Mesenchymal stem cell (in vitro differentiated cells and primary cell): ENCODE results near the gene SUSD4.

Experiments used
- DNase-seq: peaks from one replicate; pipeline ENCODE4 v3.0.0-alpha.2; 2013
- H2AFZ ChIP-seq: one replicate; pipeline ENCODE4 v1.6.1; 2013; ENCODE audit warnings: low read depth, mild to moderate bottlenecking, control low read depth, inconsistent platforms, low read length, moderate library complexity
- H2AK5ac ChIP-seq: 2 replicates; pipeline ENCODE4 v1.6.1; 2013; ENCODE audit warnings: low read length, moderate library complexity, mild to moderate bottlenecking, inconsistent platforms; ENCODE audit not compliant: severe bottlenecking
- H2BK120ac ChIP-seq: one replicate; pipeline ENCODE4 v1.6.1; 2013; ENCODE audit warnings: low read depth, mild to moderate bottlenecking, inconsistent platforms, low read length, moderate library complexity
- H2BK12ac ChIP-seq, 2 experiments: one replicate each; pipeline ENCODE4 v1.6.1; 2013; ENCODE audit warnings: inconsistent platforms in 2 of 2, low read length in 2 of 2, mild to moderate bottlenecking in 2 of 2, moderate library complexity in 2 of 2, control low read depth in 1 of 2
- H2BK15ac ChIP-seq: one replicate; pipeline ENCODE4 v1.6.1; 2013; ENCODE audit warnings: mild to moderate bottlenecking, low read depth, inconsistent platforms; ENCODE audit not compliant: poor library complexity, severe bottlenecking
- H2BK5ac ChIP-seq: 2 replicates; pipeline ENCODE4 v1.6.1; 2013; ENCODE audit warnings: low read depth, mild to moderate bottlenecking, low read length, control low read depth, inconsistent platforms; ENCODE audit not compliant: poor library complexity, severe bottlenecking
- H3K14ac ChIP-seq, 2 experiments: one replicate each; pipeline ENCODE4 v1.6.1; 2013; ENCODE audit warnings: inconsistent platforms in 2 of 2, low read length in 2 of 2, control low read depth in 1 of 2, mild to moderate bottlenecking in 1 of 2, moderate library complexity in 1 of 2
- H3K18ac ChIP-seq, 2 experiments: one replicate each; pipeline ENCODE4 v1.6.1; 2013; ENCODE audit warnings: inconsistent platforms in 2 of 2, low read length in 2 of 2, control low read depth in 1 of 2, low read depth in 1 of 2, mild to moderate bottlenecking in 1 of 2
- H3K23ac ChIP-seq, 2 experiments: one replicate each; pipeline ENCODE4 v1.6.1; 2013; ENCODE audit warnings: inconsistent platforms in 2 of 2, low read length in 2 of 2, mild to moderate bottlenecking in 2 of 2, moderate library complexity in 2 of 2, control low read depth in 1 of 2
- H3K27ac ChIP-seq: 2 replicates; pipeline ENCODE4 v1.5.1; 2013; ENCODE audit warnings: mild to moderate bottlenecking, moderate library complexity, low read length, control low read depth, inconsistent platforms; ENCODE audit not compliant: poor library complexity, severe bottlenecking
- H3K27me3 ChIP-seq, 2 experiments: 2 replicates each; pipeline versions ENCODE4 v1.6.1 to v1.7.0; 2013; ENCODE audit warnings: low read length in 2 of 2, mild to moderate bottlenecking in 2 of 2, moderate library complexity in 2 of 2, control low read depth in 1 of 2, inconsistent platforms in 1 of 2; ENCODE audit not compliant: control insufficient read depth in 1 of 2, insufficient read depth in 1 of 2
- H3K36me3 ChIP-seq, 2 experiments: 2 replicates each; pipeline versions ENCODE4 v1.6.1 to v1.7.0; 2013; ENCODE audit warnings: low read length in 2 of 2, control low read depth in 1 of 2, inconsistent platforms in 1 of 2, low read depth in 1 of 2, mild to moderate bottlenecking in 1 of 2; ENCODE audit not compliant: insufficient read depth in 2 of 2, control insufficient read depth in 1 of 2
- H3K4ac ChIP-seq, 2 experiments: one replicate each; pipeline ENCODE4 v1.6.1; 2013; ENCODE audit warnings: inconsistent platforms in 2 of 2, low read length in 2 of 2, mild to moderate bottlenecking in 2 of 2, moderate library complexity in 2 of 2, control low read depth in 1 of 2, low read depth in 1 of 2
- H3K4me1 ChIP-seq: 2 replicates; pipeline ENCODE4 v1.6.1; 2013; ENCODE audit warnings: low read depth, low read length, control low read depth; ENCODE audit not compliant: control insufficient read depth, insufficient read depth
- H3K4me2 ChIP-seq: 2 replicates; pipeline ENCODE4 v1.6.1; 2013; ENCODE audit warnings: low read length, mild to moderate bottlenecking, inconsistent platforms; ENCODE audit not compliant: poor library complexity, severe bottlenecking
- H3K4me3 ChIP-seq, 2 experiments: 2 replicates each; pipeline versions ENCODE4 v1.5.1 to v1.7.0; 2013; ENCODE audit warnings: low read length in 2 of 2, mild to moderate bottlenecking in 2 of 2, control low read depth in 1 of 2, low read depth in 1 of 2; ENCODE audit not compliant: insufficient read depth in 1 of 2
- H3K79me1 ChIP-seq: replicated peaks from 2 replicates; pipeline ENCODE4 v1.6.1; 2013; ENCODE audit warnings: mild to moderate bottlenecking, control low read depth, low read length, inconsistent platforms; ENCODE audit not compliant: poor library complexity, severe bottlenecking
- H3K9ac ChIP-seq: 2 replicates; pipeline ENCODE4 v1.7.0; 2013; ENCODE audit warnings: mild to moderate bottlenecking, low read length, moderate library complexity
- H3K9me3 ChIP-seq: 2 replicates; pipeline ENCODE4 v1.7.0; 2013; ENCODE audit warnings: mild to moderate bottlenecking, low read length; ENCODE audit not compliant: control insufficient read depth
- H4K8ac ChIP-seq: one replicate; pipeline ENCODE4 v1.6.1; 2013; ENCODE audit warnings: inconsistent platforms, mild to moderate bottlenecking, low read length, moderate library complexity
- H4K91ac ChIP-seq: one replicate; pipeline ENCODE4 v1.6.1; 2013; ENCODE audit warnings: mild to moderate bottlenecking, low read length, inconsistent platforms
- WGBS: methylation state at CpG from one replicate; pipeline ENCODE4 v1.1.7; 2013; ENCODE audit warnings: mixed read lengths; 5-methylcytosine and 5-hydroxymethylcytosine counted together

The SUSD4 gene

GRCh38 chr1:223248770-223249140, 115.2 kb downstream of the SUSD4 start:
- WGBS: 86% methylated on average over 5 of the region's 6 CpGs
- Histone ChIP-seq H3K9ac (no peak overlapping the region), H4K91ac (no peak overlapping the region), H3K4me1 (no peaks in the 10 kb centered on the region), H3K4me3 (no peak overlapping the region), H2BK15ac (no peak overlapping the region), H3K4me2 (no peak overlapping the region), H3K4ac (no peak overlapping the region), H3K27me3 (peaks cover 28 to 48% of the 10 kb centered on the region in 2 experiments), H3K23ac (no peak overlapping the region), H2AK5ac (no peak overlapping the region), H4K8ac (no peak overlapping the region), H2BK120ac (no peak overlapping the region), H2BK12ac (no peak overlapping the region), H2BK5ac (no peak overlapping the region), H3K36me3 (no peaks in the 10 kb centered on the region), H3K27ac (no peak overlapping the region), H3K9me3 (no peaks in the 10 kb centered on the region), H3K18ac (no peak overlapping the region), H2AFZ (no peak overlapping the region), H3K14ac (no peak overlapping the region), H3K79me1 (no peaks in the 10 kb centered on the region)
- no peak for DNase-seq

GRCh38 chr1:223248001-223248769, 115.8 kb downstream of the SUSD4 start:
- Histone ChIP-seq H2BK5ac (no peak overlapping the region), H3K4ac (no peak overlapping the region), H3K18ac (no peak overlapping the region), H3K14ac (no peak overlapping the region), H3K4me1 (no peaks in the 10 kb centered on the region), H3K4me2 (no peak overlapping the region), H3K27me3 (peaks cover 28 to 42% of the 10 kb centered on the region in 2 experiments), H3K9ac (no peak overlapping the region), H3K79me1 (no peaks in the 10 kb centered on the region), H2BK15ac (no peak overlapping the region), H2BK12ac (no peak overlapping the region), H2BK120ac (no peak overlapping the region), H3K36me3 (no peaks in the 10 kb centered on the region), H3K27ac (no peak overlapping the region), H2AK5ac (no peak overlapping the region), H4K91ac (no peak overlapping the region), H2AFZ (no peak overlapping the region), H4K8ac (no peak overlapping the region), H3K23ac (no peak overlapping the region), H3K4me3 (no peak overlapping the region), H3K9me3 (no peaks in the 10 kb centered on the region)
- 73% methylated on average over 6 of the region's 6 CpGs for WGBS
- no peak for DNase-seq

DNA sequence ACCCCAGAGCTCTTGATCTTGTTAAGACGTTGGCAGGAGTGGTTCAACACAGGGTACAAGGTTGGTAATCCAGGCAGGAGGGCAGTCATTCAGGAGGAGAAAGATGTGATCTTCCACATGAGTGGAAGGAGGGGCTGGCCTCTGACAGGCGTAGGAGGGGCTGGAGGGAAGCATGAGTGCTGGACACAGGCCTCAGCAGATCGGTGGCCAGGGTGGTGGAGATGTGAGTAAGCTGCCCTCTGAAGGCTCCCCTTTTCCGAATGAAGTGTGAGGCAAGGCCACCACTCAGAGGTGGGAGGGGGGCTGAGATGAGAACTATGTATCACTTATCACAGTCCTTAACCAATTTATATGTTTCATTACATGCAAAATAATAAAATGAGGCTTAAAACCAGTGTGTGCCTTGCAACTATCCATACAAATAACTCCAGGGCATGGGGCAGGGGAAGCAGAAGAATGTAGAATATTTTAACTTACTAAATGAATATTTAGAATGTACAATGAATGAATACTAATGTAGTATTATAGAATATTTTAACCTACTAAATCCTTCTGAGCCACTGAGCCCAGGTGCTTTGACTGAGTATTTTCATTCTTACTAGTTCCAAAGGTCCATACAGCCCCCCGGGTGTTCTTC, 117.4 kb downstream of the SUSD4 start:
- Histone ChIP-seq H3K36me3 (no peaks in the 10 kb centered on the region), H3K27ac (no peak overlapping the region), H2AFZ (no peak overlapping the region), H3K27me3 (peaks cover 35 to 41% of the 10 kb centered on the region in 2 experiments), H3K79me1 (no peaks in the 10 kb centered on the region), H3K9ac (no peak overlapping the region), H2BK15ac (no peak overlapping the region), H4K91ac (no peak overlapping the region), H3K4me3 (no peak overlapping the region), H2BK12ac (no peak overlapping the region), H3K14ac (no peak overlapping the region), H3K4me1 (no peaks in the 10 kb centered on the region), H2BK120ac (no peak overlapping the region), H3K18ac (no peak overlapping the region), H4K8ac (no peak overlapping the region), H2AK5ac (no peak overlapping the region), H3K23ac (no peak overlapping the region), H3K9me3 (no peaks in the 10 kb centered on the region), H3K4ac (no peak overlapping the region), H2BK5ac (no peak overlapping the region), H3K4me2 (no peak overlapping the region)
- no peak for DNase-seq
- 53% methylated on average over 4 of the region's 5 CpGs for WGBS

DNA sequence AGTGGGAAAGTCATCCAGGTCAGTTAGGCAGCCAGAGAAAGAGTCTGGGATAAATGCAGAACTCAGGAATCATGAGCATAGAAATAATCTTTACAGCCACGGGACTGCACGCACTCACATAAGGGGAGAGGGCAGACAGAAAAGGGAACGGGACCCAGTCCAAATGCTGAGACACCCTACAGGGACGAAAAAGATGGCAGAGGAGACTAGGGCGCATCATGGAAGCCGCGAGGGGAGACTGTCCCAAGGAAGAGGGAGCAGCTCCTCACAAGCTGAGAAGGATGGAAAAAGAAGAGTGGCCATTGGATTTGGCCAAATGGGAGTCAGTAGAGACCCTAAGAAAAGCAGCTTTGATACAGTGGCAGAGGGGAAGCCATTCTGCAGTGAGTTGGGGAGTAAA, 118.0 kb downstream of the SUSD4 start:
- 87% methylated on average over 7 of the region's 7 CpGs for WGBS
- DNase-seq: no peak
- Histone ChIP-seq H3K4me1 (no peaks in the 10 kb centered on the region), H3K4ac (no peak overlapping the region), H3K27me3 (peaks cover 37 to 45% of the 10 kb centered on the region in 2 experiments), H2BK120ac (no peak overlapping the region), H3K9me3 (no peaks in the 10 kb centered on the region), H2BK12ac (no peak overlapping the region), H3K23ac (no peak overlapping the region), H2BK15ac (no peak overlapping the region), H4K8ac (no peak overlapping the region), H3K9ac (no peak overlapping the region), H3K27ac (no peak overlapping the region), H3K14ac (no peak overlapping the region), H3K36me3 (no peaks in the 10 kb centered on the region), H3K18ac (no peak overlapping the region), H2BK5ac (no peak overlapping the region), H2AFZ (no peak overlapping the region), H3K4me2 (no peak overlapping the region), H4K91ac (no peak overlapping the region), H3K79me1 (no peaks in the 10 kb centered on the region), H2AK5ac (no peak overlapping the region), H3K4me3 (no peak overlapping the region)
